SIG-M5 (cell line): ENCODE results near the gene NFX1.
"Not testable (repeated sequence)": the region's sequence is repeated elsewhere in the genome, so short reads cannot be mapped to it uniquely, and the experiment has no call there.

Source experiments
- DNase-seq: peaks from one replicate; lab custom pipeline; 2025; lab: John Stamatoyannopoulos, UW

The NFX1 gene

GRCh38 chr9:33364127-33364526, 73.8 kb downstream of the NFX1 start:
- no peak for DNase-seq

- not testable (repeated sequence) for DNase-seq
Observed at GRCh38 chr9:33364814-33365213, 74.5 kb downstream of the NFX1 start.

GRCh38 chr9:33366979-33367480, 76.7 kb downstream of the NFX1 start:
- no peak for DNase-seq

- no peak for DNase-seq
Observed at GRCh38 chr9:33372900-33373299, 82.6 kb downstream of the NFX1 start.

- DNase-seq = no peak
Observed at GRCh38 chr9:33374190-33374589, 83.9 kb downstream of the NFX1 start.

GRCh38 chr9:33374634-33375237, 84.4 kb downstream of the NFX1 start:
- DNase-seq = no peak

- no peak for DNase-seq
Observed at GRCh38 chr9:33375238-33375840, 85.0 kb downstream of the NFX1 start.

GRCh38 chr9:33375841-33376321, 85.6 kb downstream of the NFX1 start:
- DNase-seq = no peak

GRCh38 chr9:33377089-33377715, 86.9 kb downstream of the NFX1 start:
- no peak for DNase-seq

- no peak for DNase-seq
Observed at GRCh38 chr9:33378121-33378795, 87.9 kb downstream of the NFX1 start.

GRCh38 chr9:33379666-33380389, 89.5 kb downstream of the NFX1 start:
- DNase-seq = no peak

- no peak for DNase-seq
Observed at GRCh38 chr9:33380390-33381094, 90.2 kb downstream of the NFX1 start.

- no peak for DNase-seq
Observed at GRCh38 chr9:33381231-33381791, 91.0 kb downstream of the NFX1 start.

GRCh38 chr9:33382397-33382796, 92.1 kb downstream of the NFX1 start:
- DNase-seq = not testable (repeated sequence)

GRCh38 chr9:33383396-33383795, 93.1 kb downstream of the NFX1 start:
- DNase-seq = not testable (repeated sequence)

- DNase-seq = not testable (repeated sequence)
Observed at GRCh38 chr9:33385536-33385935, 95.2 kb downstream of the NFX1 start.

- DNase-seq = not testable (repeated sequence)
Observed at GRCh38 chr9:33385979-33386640, 95.8 kb downstream of the NFX1 start.

- DNase-seq = not testable (repeated sequence)
Observed at GRCh38 chr9:33386641-33386996, 96.3 kb downstream of the NFX1 start.

- DNase-seq = not testable (repeated sequence)
Observed at GRCh38 chr9:33386998-33387397, 96.7 kb downstream of the NFX1 start.
